ENCODE data around the gene ATRAID.
A peak's percentile ranks its signal among the peaks of the same experiment; 100 is the strongest.
"Not testable (repeated sequence)": the region's sequence is repeated elsewhere in the genome, so short reads cannot be mapped to it uniquely, and the experiment has no call there.

The ATRAID gene

DNA sequence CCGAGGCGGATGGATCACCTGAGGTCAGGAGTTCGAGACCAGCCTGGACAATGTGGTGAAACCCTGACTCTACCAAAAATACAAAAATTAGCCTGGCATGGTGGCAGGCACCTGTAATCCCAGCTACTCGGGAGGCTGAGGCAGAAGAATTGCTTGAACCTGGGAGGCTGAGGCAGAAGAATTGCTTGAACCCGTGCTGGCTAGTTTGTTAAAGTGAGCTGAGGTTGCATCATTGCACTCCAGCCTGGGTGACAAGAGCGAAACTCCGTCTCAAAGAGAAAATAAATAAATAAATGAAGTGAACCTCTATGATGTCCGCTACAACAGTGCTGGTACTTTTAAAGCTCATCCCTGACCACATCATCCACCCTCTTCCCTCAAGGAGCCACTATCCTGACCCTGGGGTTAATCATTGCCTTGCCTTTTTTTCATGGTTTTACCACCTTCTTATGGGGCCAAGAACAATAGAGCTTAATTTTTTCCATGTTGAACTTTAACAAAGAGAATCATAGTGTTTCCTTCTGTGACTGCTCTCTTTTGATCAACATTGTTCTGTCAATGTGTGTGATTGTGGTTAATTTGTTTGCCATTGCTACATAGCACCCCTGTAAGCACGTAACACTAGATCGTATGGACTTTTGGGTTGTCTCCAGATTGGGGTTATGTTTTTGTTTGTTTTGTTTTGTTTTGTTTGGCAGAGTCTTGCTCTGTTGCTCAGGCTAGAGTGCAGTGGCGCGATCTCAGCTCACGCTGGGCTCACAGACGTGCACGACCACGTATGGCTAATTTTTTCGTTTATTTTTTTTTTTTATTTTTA lies 17.1 kb upstream of the ATRAID start:
- peak; percentile 14 for DNase-seq

DNA sequence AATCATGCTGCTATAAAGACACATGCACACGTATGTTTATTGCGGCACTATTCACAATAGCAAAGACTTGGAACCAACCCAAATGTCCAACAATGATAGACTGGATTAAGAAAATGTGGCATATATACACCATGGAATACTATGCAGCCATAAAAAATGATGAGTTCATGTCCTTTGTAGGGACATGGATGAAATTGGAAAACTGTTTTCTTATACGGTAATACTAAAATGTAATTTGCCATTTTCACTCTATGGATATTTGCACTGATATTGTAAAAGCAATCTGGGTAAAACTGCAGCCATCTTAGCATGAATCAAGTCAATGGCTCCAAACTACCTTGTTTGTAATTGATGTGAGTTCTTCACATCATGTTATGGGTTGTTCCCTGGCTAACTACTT lies 16.0 kb upstream of the ATRAID start:
- DNase-seq = not testable (repeated sequence)

DNA sequence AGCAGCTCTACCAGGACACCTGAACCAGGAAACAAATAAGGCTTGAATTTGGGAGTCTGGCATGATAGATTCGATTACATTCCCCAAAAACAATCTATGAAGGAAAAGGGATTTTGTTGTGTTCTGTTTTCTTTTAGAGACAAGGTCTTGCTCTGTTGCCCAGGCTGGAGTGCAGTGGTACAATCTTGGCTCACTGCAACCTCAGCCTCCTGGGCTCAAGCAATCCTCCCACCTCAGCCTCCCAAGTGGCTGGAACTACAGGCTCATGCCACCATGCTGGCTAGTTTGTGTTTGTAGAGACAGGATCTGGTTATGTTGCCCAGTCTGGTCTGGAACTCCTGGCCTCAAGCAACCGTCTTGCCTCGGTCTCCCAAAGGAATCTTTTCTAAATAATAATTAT lies 13.8 kb upstream of the ATRAID start:
- not testable (repeated sequence) for DNase-seq

DNA sequence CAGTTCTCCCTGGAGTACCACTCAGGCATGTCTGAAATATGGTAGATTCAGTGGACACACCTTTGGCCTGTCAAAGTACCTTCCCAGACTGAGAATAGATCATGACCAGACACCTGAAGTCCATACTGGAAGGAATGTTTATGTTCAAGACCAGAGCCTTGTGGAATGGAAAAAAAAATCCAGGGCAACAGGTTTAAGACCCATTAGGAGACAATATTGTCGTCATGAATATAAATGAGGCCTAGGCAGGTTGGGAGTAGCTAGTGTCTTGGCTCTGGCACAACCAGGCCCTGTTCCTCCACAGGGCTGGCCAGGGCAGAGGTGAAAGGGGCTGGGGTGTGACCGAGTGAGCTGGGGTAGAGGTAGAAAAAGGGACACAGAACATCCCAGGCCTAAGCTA lies 13.2 kb upstream of the ATRAID start:
- no peak for DNase-seq

DNA sequence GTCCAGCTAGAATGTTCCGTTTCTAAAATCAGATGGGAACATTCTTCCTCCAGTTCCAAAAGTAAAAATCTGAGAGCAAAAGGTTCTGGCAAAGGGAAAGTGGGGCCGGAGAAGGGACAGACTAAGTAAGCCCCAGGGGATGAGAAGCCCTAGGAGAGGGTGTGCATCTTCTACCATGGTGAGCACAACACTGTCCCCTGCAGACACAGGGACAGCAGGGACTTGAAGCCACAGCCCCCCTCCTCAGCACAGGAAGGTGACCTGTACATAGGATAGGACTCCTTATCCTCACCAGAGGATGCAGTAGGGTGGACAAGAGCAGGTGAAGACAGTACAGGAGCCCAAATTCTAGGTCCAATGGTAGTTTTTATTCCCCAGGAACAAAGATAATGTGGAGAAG lies 12.6 kb upstream of the ATRAID start:
- no peak for DNase-seq

DNA sequence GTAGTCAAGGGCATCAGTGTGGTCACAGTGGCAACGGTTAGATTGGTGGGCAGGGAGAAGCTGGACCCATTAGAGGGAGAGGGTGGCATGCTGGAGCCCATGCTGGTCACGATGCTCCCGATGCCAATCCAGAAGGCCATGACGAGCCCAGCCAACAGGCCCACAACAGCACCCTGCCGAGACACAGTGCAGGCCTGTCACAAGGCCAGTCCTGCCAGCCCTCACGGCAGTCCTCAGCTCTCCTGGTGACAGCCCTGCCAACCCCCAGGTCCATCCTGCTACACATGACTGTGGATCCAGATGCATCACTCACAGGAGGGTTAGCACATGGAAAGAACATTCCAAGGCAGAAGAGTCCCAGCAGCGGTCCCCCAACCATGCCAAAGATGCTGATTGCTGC lies 10.2 kb upstream of the ATRAID start:
- no peak for DNase-seq

DNA sequence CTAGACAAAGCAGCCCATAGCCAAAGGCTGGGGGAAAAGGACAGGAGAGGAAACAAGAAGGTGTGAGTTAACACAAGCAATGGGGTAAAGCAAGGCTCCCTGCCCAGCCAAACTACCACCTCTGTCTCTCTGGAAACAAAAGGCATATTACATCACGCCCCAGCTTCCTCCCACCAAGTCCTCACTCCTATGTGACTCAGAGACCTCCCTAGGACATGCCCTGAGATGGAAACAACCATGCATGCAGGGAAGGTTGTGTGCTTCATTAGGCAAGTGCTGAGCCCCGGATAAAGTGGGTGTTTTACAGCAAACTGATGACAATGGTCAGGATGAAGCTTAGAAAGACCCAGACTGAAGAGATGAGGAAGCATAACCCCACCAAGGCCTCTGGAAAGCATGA lies 9.0 kb upstream of the ATRAID start:
- DNase-seq = no peak

DNA sequence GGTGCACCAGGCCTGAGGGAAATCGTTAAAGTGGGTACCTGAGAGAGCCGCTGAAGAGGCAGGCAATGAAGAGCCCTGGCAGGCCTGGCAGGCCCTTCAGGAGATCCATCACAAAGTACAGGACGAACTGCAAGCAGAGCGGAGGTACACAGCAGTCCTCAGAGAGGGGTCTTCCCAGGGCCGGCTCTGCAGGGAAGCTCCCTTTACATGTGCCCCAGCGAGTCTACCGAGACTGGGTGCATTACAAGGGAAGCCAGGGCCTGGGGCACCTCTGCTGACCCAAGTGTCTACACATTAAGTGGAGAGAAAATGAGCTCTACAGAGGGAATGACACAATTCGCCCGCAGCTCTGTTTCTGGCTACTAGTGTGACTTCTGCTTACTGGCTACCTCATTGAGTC lies 8.1 kb upstream of the ATRAID start:
- no peak for DNase-seq

DNA sequence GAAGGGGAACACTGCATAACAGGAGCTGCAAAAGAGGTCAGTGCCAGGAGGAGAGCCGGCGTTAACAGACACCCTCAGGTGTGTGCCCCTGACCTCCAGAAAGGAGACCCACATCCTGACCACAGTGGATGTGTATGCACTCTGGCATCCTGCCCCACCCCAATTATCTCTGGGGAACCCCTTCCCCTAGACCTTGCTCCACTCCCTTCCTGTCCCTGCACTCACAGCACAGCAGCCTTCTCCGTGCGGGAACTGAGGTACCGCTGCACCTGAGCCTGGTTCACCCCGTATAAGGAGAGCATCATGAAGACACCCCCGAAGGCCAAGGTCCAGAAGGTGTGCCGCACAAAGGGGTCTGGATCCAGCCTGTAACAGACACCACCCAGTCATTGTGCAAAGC lies 7.3 kb upstream of the ATRAID start:
- no peak for DNase-seq

DNA sequence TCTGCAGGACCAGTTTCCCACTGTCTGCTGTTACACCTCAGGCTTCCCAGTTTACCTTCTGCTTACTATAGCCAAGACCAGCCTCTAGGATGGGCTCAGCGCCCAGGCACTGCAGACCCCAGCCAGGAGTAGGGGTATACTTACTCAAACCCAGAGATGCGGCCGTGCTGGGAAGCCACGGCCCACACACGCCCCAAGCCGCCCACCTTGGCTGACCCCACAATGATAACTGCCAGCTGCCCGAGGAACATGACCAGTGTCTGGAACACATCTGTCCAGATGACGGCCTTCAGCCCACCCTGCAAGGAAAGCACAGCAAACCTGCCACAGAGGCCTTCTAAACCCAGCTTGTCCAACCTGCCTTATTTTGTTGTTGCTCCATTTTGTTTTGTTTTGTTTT lies 6.6 kb upstream of the ATRAID start:
- no peak for DNase-seq

DNA sequence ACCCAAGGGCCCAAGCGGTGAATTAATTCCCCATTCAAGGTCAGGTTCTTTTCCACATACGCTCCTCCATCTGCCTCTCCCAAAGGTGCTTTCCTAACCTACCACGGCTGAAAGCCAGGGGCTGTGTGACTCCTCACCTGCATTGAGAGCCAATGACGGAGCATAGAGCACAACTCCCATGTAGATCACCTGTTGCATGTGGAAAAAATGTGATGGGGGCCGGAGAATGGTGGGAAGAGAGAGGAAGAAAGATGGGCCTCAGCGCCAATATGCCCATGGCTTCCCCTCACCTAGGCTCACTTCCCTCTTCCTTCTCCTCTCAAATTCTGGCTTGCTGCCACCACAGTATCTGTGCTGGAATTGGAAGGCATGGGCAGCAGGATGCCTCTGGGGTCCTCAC lies 5.5 kb upstream of the ATRAID start:
- no peak for DNase-seq

DNA sequence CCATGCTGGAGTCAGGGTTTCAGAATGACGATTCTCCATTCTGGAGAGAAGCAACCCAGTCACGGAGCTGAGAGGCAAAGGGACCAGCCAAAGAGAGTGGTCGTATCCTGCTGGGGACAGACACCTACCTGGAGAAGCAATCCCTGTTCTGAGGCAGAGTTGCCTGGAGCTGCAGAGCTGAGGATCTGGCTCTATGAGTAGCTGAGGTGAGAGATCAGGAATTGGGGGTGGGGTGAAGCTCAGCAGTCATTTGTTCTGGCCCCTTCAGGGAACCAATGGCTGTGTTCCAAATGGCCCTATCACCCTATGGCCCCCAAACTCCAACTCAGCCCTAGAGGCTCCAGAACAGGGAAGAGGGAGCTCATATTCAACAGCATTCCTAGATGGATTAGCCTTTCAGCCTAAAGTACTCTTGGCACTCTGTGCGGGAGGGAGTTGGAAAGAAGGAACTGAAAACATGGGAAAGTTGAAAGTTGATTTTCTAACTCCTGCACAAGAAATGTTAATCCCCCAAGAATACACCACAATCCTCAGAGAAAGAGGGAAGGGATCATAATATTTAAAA lies 3.3 kb upstream of the ATRAID start:
- DNase-seq = no peak

DNA sequence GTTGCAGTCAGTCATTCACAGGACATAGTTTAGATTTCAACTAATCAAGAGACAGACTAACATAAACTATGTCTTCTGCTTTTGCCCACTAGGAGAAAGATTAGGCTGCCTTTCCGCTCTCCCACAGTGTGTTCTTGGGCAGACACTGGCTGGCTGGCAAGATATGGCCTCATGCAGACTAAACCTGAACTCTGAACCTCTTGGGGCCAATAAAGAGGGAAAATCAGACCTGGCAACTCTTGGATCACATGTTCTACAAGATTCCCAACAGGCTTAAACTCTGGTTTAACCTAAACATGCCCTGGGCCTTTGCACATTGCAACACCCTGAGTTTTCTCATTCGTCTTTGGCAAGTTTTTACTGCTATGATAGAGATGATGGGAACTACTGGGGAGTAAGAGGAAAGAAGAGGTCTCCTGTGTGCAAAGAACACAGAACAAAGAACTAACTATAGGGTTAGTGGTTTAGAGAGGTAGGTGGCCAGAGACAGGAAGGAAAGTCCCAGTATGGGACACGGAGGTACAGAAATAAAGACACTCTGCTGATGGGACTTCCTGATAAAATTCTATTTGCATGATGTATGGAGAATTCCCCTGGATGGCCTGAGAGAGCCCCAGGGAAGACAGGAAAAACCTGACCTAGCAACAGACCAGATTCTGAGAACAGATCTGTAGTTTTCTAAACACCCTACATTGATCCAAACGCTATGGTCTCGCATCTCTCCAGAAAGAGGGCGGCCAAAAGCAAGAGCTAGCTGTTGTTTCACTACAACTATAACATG lies 2.0 kb upstream of the ATRAID start:
- no peak for DNase-seq

DNA sequence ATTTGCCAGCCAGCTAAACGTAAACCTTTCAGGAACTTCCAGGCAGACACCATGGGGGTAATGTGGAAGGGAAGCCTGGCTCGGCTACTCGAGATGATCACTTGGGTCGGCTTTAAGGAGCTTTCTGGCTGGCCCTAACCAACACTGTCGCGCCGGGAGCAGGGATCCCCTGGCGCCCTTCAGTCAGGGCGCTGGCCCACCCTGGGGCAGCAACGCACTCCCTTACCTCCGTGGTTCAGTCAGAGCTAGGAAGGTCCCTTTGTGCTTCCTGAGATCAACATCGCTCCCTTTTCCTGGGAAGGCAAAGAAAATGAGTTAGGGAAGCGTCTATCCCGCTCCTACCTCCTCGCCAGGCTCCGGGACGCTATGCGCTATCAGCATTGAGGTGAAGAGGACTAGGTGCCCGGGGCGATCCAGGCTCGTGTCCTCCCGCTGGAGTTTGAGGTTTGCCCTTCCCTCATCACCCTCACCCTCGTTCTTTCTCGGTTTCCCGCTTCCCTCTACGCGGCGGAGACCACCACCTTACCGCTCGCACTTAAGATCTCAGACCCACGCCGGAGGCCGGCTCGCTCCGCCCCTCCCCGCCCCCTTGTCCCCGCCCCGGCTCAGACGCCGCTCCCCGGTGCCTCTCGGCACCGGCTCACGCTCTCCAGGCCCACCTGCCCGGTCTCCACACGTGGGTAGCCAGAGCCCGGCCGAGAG lies 449 bp upstream of the ATRAID start:
- peak; percentile 80 for DNase-seq

DNA sequence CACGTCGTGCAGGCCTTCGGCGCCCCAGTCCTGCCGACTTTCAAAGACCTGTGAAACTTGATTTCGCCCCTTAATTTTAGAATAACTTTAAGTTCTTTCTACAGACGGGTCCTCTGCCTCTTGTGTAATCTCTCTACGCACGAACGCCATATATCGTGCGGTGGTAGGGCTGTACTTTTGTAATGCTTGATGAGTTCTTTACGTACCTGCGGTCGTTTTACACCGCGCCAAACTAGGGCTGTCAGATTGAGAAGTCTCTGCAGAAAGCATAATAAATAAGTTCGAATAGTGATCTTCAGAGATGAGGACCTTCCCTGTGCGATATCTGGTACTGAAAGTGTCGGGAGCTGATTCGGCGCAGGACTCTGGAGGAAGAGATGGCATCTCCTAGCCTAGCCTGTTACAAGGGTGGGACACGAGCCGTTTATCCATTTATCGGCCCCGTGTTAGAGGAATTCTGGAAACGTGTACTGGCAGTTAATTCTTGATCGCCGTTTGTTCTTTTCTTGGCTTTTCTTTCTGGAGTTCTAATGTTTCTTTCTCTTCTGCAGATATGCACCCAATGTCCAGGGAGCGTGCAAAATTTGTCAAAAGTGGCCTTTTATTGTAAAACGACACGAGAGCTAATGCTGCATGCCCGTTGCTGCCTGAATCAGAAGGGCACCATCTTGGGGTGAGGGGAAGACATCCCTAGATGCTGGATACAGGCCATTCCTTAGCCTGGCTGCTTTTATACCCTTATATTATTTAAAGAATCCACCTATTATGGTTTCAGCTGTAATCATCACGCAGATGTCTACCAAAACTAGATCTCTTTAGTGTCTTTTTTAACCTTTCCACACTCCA lies 1.0 kb downstream of the ATRAID start:
- peak; percentile 6 for DNase-seq

DNA sequence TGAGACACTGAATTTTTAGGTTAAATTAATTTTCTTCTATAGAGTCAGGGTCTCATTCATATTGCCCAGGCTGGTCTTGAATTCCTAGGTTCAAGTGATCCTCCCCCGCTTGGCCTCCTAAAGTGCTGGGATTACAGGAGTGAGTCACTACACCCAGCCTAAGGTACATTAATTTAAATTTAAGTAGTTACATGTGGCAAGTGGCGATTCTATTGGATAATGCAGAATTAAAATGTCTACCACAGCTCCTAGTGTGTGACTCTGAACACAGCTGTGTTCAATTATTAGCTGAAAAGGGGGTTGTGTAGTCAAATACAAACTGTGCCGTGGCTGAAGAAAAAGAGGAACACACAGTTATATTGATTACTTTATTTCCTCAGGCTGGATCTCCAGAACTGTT lies 3.1 kb downstream of the ATRAID start:
- no peak for DNase-seq

DNA sequence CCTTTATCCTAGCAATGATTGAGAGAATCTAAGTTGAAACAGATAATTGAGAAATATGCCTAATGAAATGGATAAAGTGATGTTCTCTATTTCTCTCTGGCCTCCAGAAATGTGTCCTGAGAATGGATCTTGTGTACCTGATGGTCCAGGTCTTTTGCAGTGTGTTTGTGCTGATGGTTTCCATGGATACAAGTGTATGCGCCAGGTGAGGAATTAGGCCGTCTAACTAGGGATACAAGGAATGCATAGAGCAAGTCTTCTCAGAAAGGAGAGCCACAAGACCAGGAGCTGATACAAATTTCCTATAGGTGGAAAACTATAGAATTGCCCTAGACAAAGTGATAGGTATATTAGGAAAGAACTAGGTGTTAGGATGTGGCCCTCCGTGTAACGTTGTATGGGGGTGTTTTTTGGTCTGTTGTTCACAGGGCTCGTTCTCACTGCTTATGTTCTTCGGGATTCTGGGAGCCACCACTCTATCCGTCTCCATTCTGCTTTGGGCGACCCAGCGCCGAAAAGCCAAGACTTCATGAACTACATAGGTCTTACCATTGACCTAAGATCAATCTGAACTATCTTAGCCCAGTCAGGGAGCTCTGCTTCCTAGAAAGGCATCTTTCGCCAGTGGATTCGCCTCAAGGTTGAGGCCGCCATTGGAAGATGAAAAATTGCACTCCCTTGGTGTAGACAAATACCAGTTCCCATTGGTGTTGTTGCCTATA lies 4.7 kb downstream of the ATRAID start:
- no peak for DNase-seq

DNA sequence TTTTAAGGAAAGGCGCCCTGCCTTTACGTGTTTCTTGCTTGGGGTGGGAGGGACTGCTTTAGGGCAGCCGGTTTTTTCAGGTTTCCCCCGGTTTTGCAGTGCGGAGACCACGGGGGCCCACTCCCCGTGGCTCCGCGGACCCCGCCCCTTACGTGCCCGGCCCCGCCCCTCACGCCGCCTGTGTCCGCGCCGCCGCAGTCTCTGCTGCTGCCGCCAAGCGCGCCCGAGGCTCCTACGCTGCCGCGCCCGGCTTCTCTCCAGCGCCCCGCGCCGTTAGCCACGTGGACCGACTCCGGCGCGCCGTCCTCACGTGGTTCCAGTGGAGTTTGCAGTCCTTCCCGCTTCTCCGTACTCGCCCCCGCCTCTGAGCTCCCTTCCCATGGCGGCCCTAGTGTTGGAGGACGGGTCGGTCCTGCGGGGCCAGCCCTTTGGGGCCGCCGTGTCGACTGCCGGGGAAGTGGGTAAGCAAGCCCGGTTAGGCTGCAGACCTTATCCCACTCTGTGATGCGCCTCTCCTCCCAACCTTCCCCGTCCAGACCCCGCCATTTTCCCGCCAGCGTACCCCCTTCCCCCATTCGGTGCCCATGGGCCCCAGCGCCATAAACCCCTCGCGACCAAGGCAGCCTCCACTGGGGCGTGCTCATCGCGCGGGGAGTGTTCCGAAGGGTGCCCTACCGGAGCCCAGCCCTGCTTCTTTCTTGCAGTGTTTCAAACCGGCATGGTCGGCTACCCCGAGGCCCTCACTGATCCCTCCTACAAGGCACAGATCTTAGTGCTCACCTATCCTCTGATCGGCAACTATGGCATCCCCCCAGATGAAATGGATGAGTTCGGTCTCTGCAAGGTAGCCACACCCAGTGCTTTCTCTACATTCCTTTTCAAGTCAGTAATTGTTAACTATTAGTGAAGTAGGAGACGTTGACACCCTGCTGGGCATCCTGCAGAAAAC lies 5.6 kb downstream of the ATRAID start, which contains the start of gene CAD:
CAD (plus strand) TSS at position 197 of the 949 bp plus-strand sequence; CDS start at position 380, 183 bp downstream.
- DNase-seq = peak; percentile 62

DNA sequence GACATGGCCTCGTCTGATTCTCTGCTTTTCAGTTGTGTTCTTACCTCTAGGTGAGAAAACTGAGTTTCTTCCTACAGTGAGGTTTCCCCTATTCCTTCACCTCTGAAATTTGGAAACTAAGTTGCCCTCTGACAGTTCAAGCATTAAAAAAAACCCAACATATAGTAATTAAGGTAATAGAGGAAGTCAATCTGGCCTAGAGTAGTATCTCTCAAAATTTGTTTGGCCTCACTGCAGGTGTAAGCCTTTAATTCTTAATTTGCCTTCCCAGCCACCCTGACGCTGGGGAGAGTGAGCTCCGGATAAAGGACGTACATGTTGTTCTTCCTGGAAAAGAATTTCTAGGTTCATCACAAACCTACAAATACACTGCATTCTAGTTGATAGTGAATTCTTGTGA lies 6.8 kb downstream of the ATRAID start:
- DNase-seq = no peak

DNA sequence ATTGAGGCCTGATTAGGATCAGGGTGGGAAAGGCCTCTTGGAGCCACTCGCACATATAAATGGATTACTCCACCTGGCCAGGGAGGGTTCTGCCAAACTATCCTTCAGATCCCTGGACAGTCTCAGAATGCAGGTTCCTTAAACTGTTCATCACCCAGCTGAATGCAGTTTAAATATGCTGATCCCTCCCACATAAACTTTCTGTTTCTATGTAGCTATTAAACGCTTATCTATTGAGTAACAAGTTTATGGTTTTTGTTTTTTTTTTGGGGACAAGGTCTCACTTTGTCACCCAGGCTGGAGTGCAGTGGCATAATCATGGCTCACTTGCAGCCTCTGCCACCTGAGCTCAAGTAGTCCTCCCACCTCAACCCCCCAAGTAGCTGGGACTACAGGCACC lies 7.2 kb downstream of the ATRAID start:
- DNase-seq = no peak
